ENCODE results near the gene ACTR3C. TPM values are rescaled to one million over a fixed set of nuclear protein-coding genes. Genes with fewer than 3 reads are reported as not detected.
"Not testable (repeated sequence)": the region's sequence is repeated elsewhere in the genome, so short reads cannot be mapped to it uniquely, and the experiment has no call there.

ACTR3C gene
- polyA plus RNA-seq, 4 donors, result 2.4 to 9.6 (median 6.0) TPM

DNA sequence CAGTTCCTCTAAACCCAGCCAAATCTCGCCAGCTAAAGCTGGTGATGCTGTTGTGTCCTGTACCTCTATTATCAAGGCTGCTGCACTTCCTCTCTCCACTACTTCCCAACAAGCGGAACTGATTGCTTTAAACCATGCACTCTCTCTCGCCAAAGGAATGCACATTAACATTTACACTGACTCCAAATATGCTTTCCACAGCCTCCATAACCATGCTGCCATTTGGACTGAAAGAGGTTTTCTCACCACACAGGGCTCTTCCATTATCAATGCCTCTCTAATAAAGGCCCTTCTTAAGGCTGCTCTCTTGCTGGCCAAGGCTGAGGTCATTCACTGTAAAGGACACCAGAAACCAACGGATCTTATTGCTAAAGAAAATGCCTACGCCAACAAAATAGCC lies 11.6 kb downstream of the ACTR3C start:
- H3K4me3 ChIP-seq (ENCODE audit: low read depth in 1 of 3, low read length in 3 of 3), result no peak overlapping the region
- H3K27ac ChIP-seq (ENCODE audit: low read depth in 1 of 3, low read length in 2 of 3), result no peak overlapping the region
- peaks cover 0 to 7% (median 0%) of the 10 kb centered on the region in 3 donors for H3K36me3 ChIP-seq (ENCODE audit: control insufficient read depth in 3 of 3, insufficient read depth in 2 of 3, low read depth in 1 of 3, low read length in 3 of 3)
- no peak for FAIRE-seq
- no peaks in the 10 kb centered on the region for H3K27me3 ChIP-seq (ENCODE audit: control insufficient read depth in 3 of 3, insufficient read depth in 3 of 3, low read length in 3 of 3)
- H3K9me3 ChIP-seq (ENCODE audit: control insufficient read depth in 2 of 2, insufficient read depth in 1 of 2, low read depth in 1 of 2, low read length in 1 of 2), result no peaks in the 10 kb centered on the region
- 88 to 92% (median 91%) methylated on average over 5 of the region's 5 CpGs for WGBS, 3 donors
- DNase-seq, result no peak
- peaks cover 0 to 3% (median 0%) of the 10 kb centered on the region in 3 donors for H3K4me1 ChIP-seq (ENCODE audit: control insufficient read depth in 3 of 3, insufficient read depth in 2 of 3, low read depth in 1 of 3, low read length in 2 of 3)

DNA sequence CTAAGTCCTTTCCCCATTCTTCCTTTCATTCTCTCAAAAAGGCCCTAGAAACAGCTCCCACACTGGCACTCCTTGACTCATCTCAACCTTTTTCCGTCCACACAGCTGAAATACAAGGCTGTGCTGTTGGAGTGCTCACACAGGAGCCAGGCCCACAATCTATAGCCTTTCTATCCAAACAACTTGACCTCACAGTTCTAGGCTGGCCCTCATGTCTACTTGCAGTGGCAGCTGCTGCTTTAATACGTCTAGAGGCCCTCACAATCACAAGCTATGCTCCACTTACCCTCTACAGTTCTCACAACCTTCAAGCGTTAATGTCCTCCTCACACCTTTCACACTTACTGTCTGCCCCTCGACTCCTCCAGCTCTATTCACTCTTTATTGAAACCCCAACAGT lies 12.2 kb downstream of the ACTR3C start:
- H3K4me1 ChIP-seq (ENCODE audit: control insufficient read depth in 3 of 3, insufficient read depth in 2 of 3, low read depth in 1 of 3, low read length in 2 of 3), result peaks cover 0 to 1% (median 0%) of the 10 kb centered on the region in 3 donors
- no peaks in the 10 kb centered on the region for H3K9me3 ChIP-seq (ENCODE audit: control insufficient read depth in 2 of 2, insufficient read depth in 1 of 2, low read depth in 1 of 2, low read length in 1 of 2)
- no peaks in the 10 kb centered on the region for H3K27me3 ChIP-seq (ENCODE audit: control insufficient read depth in 3 of 3, insufficient read depth in 3 of 3, low read length in 3 of 3)
- H3K36me3 ChIP-seq (ENCODE audit: control insufficient read depth in 3 of 3, insufficient read depth in 2 of 3, low read depth in 1 of 3, low read length in 3 of 3), result peaks cover 0 to 7% (median 0%) of the 10 kb centered on the region in 3 donors
- DNase-seq (no peak), FAIRE-seq (no peak)
- 90 to 98% (median 94%) methylated on average over 4 of the region's 4 CpGs for WGBS, 3 donors
- no peak overlapping the region for H3K4me3 ChIP-seq (ENCODE audit: low read depth in 1 of 3, low read length in 3 of 3)
- H3K27ac ChIP-seq (ENCODE audit: low read depth in 1 of 3, low read length in 2 of 3), result no peak overlapping the region

DNA sequence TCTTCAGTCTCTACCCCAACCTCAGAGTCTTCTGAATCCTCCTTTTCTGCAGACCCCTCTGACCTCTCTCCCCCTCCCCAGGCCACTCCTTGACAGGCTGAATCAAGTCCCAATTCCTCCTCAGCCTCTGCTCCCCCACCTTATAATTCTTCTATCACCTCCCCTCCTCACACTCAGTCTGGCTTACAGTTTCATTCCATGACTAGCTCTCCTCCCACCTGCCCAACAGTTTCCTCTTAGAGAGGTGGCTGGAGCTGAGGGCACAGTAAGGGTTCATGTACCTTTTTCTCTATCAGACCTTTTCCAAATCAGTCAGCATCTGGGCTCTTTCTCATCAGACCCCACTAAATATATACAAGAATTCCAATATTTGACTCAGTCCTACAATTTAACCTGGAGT lies 14.8 kb downstream of the ACTR3C start:
- no peaks in the 10 kb centered on the region for H3K9me3 ChIP-seq (ENCODE audit: control insufficient read depth in 2 of 2, insufficient read depth in 1 of 2, low read depth in 1 of 2, low read length in 1 of 2)
- H3K36me3 ChIP-seq (ENCODE audit: control insufficient read depth in 3 of 3, insufficient read depth in 2 of 3, low read depth in 1 of 3, low read length in 3 of 3), result no peaks in the 10 kb centered on the region
- no peak overlapping the region for H3K4me3 ChIP-seq (ENCODE audit: low read depth in 1 of 3, low read length in 3 of 3)
- DNase-seq (no peak), FAIRE-seq (no peak)
- no peaks in the 10 kb centered on the region for H3K27me3 ChIP-seq (ENCODE audit: control insufficient read depth in 3 of 3, insufficient read depth in 3 of 3, low read length in 3 of 3)
- H3K27ac ChIP-seq (ENCODE audit: low read depth in 1 of 3, low read length in 2 of 3), result no peak overlapping the region
- no peaks in the 10 kb centered on the region for H3K4me1 ChIP-seq (ENCODE audit: control insufficient read depth in 3 of 3, insufficient read depth in 2 of 3, low read depth in 1 of 3, low read length in 2 of 3)

DNA sequence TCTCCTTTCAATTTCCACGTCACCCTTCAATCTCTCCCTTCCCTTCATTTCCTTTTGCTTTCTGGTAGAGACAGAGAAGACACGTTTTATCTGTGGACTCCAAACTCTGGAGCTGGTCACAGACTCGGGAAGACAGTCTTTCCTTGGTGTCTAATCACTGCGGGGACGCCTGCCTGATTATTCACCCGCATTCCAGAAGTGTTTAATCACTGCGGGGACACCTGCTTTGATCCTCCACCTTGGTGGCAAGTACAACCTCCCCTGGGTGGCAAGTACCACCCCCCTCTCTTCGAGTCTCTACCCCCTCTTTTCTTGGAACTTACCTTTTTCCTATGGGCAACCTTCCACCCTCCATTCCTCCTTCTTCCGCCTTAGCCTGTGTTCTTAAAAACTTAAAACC lies 15.4 kb downstream of the ACTR3C start:
- DNase-seq (no peak), FAIRE-seq (no peak)
- 55 to 82% (median 77%) methylated on average over 9 of the region's 9 CpGs for WGBS, 3 donors
- no peaks in the 10 kb centered on the region for H3K4me1 ChIP-seq (ENCODE audit: control insufficient read depth in 3 of 3, insufficient read depth in 2 of 3, low read depth in 1 of 3, low read length in 2 of 3)
- H3K9me3 ChIP-seq (ENCODE audit: control insufficient read depth in 2 of 2, insufficient read depth in 1 of 2, low read depth in 1 of 2, low read length in 1 of 2), result no peaks in the 10 kb centered on the region
- no peaks in the 10 kb centered on the region for H3K27me3 ChIP-seq (ENCODE audit: control insufficient read depth in 3 of 3, insufficient read depth in 3 of 3, low read length in 3 of 3)
- H3K4me3 ChIP-seq (ENCODE audit: low read depth in 1 of 3, low read length in 3 of 3), result no peak overlapping the region
- H3K27ac ChIP-seq (ENCODE audit: low read depth in 1 of 3, low read length in 2 of 3), result no peak overlapping the region
- H3K36me3 ChIP-seq (ENCODE audit: control insufficient read depth in 3 of 3, insufficient read depth in 2 of 3, low read depth in 1 of 3, low read length in 3 of 3), result no peaks in the 10 kb centered on the region

DNA sequence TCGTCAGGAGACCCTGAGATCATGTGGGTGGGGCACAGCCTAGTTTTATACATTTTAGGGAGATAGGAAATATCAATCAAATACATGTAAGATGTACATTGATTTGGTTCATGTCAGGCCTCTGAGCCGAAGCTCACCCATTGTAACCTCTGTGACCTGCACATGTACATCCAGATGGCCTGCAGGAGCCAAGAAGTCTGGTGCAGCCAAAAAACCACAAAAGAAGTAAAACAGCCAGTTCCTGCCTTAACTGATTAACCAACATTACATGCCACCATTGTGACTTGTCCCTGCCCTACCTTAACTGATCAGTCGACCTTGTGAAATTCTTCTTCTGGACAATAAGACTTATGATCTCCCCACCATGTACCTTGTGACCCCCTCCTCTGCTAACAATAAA lies 16.2 kb downstream of the ACTR3C start:
- WGBS, 3 donors, result 82 to 88% (median 86%) methylated on average over 3 of the region's 3 CpGs
- Histone ChIP-seq H3K9me3 (ENCODE audit: control insufficient read depth in 2 of 2, insufficient read depth in 1 of 2, low read depth in 1 of 2, low read length in 1 of 2) (no peaks in the 10 kb centered on the region), H3K27me3 (ENCODE audit: control insufficient read depth in 3 of 3, insufficient read depth in 3 of 3, low read length in 3 of 3) (no peaks in the 10 kb centered on the region), H3K4me1 (ENCODE audit: control insufficient read depth in 3 of 3, insufficient read depth in 2 of 3, low read depth in 1 of 3, low read length in 2 of 3) (no peaks in the 10 kb centered on the region), H3K36me3 (ENCODE audit: control insufficient read depth in 3 of 3, insufficient read depth in 2 of 3, low read depth in 1 of 3, low read length in 3 of 3) (no peaks in the 10 kb centered on the region), H3K4me3 (ENCODE audit: low read depth in 1 of 3, low read length in 3 of 3) (no peak overlapping the region), H3K27ac (ENCODE audit: low read depth in 1 of 3, low read length in 2 of 3) (no peak overlapping the region)
- FAIRE-seq (no peak), DNase-seq (no peak)

DNA sequence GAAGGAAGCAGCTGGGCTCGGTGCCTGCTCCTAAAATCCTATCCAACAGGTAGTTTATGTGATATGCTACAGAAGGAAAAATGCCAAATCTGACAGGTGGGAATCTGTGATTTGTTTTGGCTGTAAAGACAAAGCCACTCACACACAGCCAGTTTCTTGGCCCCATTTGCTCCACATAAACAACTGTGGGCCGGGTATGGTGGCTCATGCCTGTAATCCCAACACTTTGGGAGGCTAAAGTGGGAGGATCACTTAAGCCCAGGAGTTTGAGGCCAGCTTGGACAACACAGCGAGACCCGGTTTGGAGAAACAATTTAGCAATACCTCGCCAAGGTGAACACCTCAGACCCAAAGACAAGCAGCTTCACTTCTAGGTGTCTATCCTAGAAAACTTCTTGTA lies 17.0 kb downstream of the ACTR3C start:
- not testable (repeated sequence) for H3K27me3 ChIP-seq (ENCODE audit: control insufficient read depth in 3 of 3, insufficient read depth in 3 of 3, low read length in 3 of 3); H3K27ac ChIP-seq (ENCODE audit: low read depth in 1 of 3, low read length in 2 of 3); H3K4me1 ChIP-seq (ENCODE audit: control insufficient read depth in 3 of 3, insufficient read depth in 2 of 3, low read depth in 1 of 3, low read length in 2 of 3); H3K4me3 ChIP-seq (ENCODE audit: low read depth in 1 of 3, low read length in 3 of 3); H3K9me3 ChIP-seq (ENCODE audit: control insufficient read depth in 2 of 2, insufficient read depth in 1 of 2, low read depth in 1 of 2, low read length in 1 of 2); H3K36me3 ChIP-seq (ENCODE audit: control insufficient read depth in 3 of 3, insufficient read depth in 2 of 3, low read depth in 1 of 3, low read length in 3 of 3); FAIRE-seq; DNase-seq
- 54 to 78% (median 70%) methylated on average over 5 of the region's 5 CpGs for WGBS, 3 donors

DNA sequence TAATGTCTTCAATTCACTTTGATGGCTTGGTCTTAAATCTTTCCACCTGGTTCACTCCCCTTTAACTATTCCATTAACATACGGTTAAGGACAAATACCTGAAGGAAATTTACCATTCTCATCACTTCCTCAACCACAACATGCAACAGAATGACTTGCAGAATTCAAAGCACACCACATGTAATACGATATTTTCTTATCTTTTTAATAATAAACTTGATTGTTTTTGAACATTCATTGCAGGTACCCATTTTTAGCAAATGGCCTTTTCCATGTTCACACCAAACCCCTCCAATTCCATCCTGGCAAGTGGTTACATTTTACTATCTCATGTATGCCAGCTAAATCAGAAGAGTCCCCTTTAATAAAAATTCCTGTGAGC lies 17.5 kb downstream of the ACTR3C start:
- not testable (repeated sequence) for H3K4me1 ChIP-seq (ENCODE audit: control insufficient read depth in 3 of 3, insufficient read depth in 2 of 3, low read depth in 1 of 3, low read length in 2 of 3)

DNA sequence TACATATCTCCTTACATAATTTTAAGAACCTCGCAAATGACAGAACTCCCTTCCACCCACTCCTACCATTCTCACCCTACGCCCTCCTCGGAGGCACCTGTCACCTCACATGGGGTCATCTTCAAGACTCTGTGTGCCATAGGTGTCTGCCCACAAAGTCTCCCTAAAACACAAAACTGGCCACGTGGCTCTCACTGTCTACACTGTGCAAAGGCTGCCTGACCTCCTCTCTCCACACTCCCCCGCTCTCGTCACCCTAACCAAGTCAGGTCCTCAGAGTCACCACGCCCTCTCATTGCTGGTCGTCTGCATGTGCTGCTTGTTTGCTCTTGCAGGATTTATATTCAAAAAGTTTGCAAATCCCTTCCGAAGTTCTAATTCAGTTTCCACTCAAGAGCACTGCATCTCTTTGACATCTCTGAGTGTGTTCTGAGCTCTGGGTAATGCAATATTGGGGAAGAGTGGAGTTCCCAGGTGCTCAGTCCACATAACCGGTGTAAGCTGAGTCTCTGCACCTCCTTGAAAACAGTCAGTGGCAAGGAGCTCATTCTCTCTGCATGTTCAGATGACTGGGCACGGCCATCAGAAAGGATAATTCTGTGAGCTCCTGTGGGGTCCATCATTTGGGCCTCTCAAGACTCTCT lies 18.0 kb downstream of the ACTR3C start:
- WGBS, 3 donors, result 68 to 78% (median 74%) methylated on average over 10 to 11 of the region's 11 CpGs
- H3K4me1 ChIP-seq (ENCODE audit: control insufficient read depth in 3 of 3, insufficient read depth in 2 of 3, low read depth in 1 of 3, low read length in 2 of 3); FAIRE-seq; H3K9me3 ChIP-seq (ENCODE audit: control insufficient read depth in 2 of 2, insufficient read depth in 1 of 2, low read depth in 1 of 2, low read length in 1 of 2); H3K4me3 ChIP-seq (ENCODE audit: low read depth in 1 of 3, low read length in 3 of 3); H3K27ac ChIP-seq (ENCODE audit: low read depth in 1 of 3, low read length in 2 of 3); H3K27me3 ChIP-seq (ENCODE audit: control insufficient read depth in 3 of 3, insufficient read depth in 3 of 3, low read length in 3 of 3); H3K36me3 ChIP-seq (ENCODE audit: control insufficient read depth in 3 of 3, insufficient read depth in 2 of 3, low read depth in 1 of 3, low read length in 3 of 3); DNase-seq: not testable (repeated sequence)

More for the DNA sequence above, 17.5 kb downstream of the ACTR3C start:
- H3K36me3 ChIP-seq (ENCODE audit: control insufficient read depth in 3 of 3, insufficient read depth in 2 of 3, low read depth in 1 of 3, low read length in 3 of 3); H3K4me3 ChIP-seq (ENCODE audit: low read depth in 1 of 3, low read length in 3 of 3); H3K27me3 ChIP-seq (ENCODE audit: control insufficient read depth in 3 of 3, insufficient read depth in 3 of 3, low read length in 3 of 3); H3K9me3 ChIP-seq (ENCODE audit: control insufficient read depth in 2 of 2, insufficient read depth in 1 of 2, low read depth in 1 of 2, low read length in 1 of 2); H3K27ac ChIP-seq (ENCODE audit: low read depth in 1 of 3, low read length in 2 of 3); FAIRE-seq; DNase-seq: not testable (repeated sequence)
- WGBS, 3 donors, result 35 to 69% (median 41%) methylated on average over 2 of the region's 2 CpGs

Data from small intestine (tissue), 7 donors.